GM12878 (cell line): Measurements from ENCODE around the gene NR1I3. TPM values are rescaled to one million over a fixed set of nuclear protein-coding genes. Genes with fewer than 3 reads are reported as not detected.

ENCODE experiments used
- ATAC-seq: fragments of 200-7000 bp; cut with Tn5 transposase; 3 replicates; pipeline ENCODE4 v1.9.1; 2020; ENCODE audit warnings: mild to moderate bottlenecking, moderate library complexity
- BruUV-seq: library from RNA; stranded (reverse); fragments of 400-500 nt; replicated peaks from 2 replicates; lab custom pipeline; 2021; lab: Mats Ljungman, UMichigan
- CTCF ChIA-PET: fragments of 300-600 bp; sonication (Branson Sonifier 250); formaldehyde crosslinking; extraction: SDS; loops from one replicate; lab custom pipeline; 2021; ENCODE audit warnings: inconsistent platforms; lab: Yijun Ruan, JAX
- POLR2A ChIA-PET: fragments of 350-600 bp; formaldehyde crosslinking; extraction: SDS; loops from one replicate; lab custom pipeline; 2021; ENCODE audit warnings: inconsistent platforms; lab: Charles Lee
- RAD21 ChIA-PET: fragments of 300-600 bp; sonication (Branson Sonifier 250); formaldehyde crosslinking; loops from one replicate; lab custom pipeline; 2023; ENCODE audit warnings: antibody characterized with exemption; ENCODE audit not compliant: unreplicated experiment; lab: Charles Lee
- SMC1A ChIA-PET: fragments of 300-600 bp; sonication (Branson Sonifier 250); formaldehyde crosslinking; loops from one replicate; lab custom pipeline; 2023; ENCODE audit not compliant: unreplicated experiment, uncharacterized antibody; lab: Charles Lee
- DNase-seq: peaks from one replicate; pipeline ENCODE4 v3.0.0-alpha.2; 2011; ENCODE audit warnings: low read depth, low spot score
- FAIRE-seq: peaks from 3 replicates; lab custom pipeline; 2011; peaks lifted over from hg19 to GRCh38; lab: Jason Lieb, UNC
- H2AFZ ChIP-seq: 2 replicates; pipeline ENCODE4 v1.6.0; 2011; ENCODE audit warnings: low read depth, low read length, control low read depth; ENCODE audit not compliant: control insufficient read depth
- H3K27ac ChIP-seq: 2 replicates; pipeline ENCODE4 v1.5.1; 2011; ENCODE audit warnings: control low read depth; ENCODE audit not compliant: control insufficient read depth, insufficient read depth
- H3K27me3 ChIP-seq, 2 experiments: replicated peaks in 1 of 2; 2 replicates each; pipeline versions ENCODE4 v1.6.0 to v1.6.1; 2011; ENCODE audit warnings: low read length in 1 of 2; ENCODE audit not compliant: control insufficient read depth in 2 of 2, insufficient read depth in 2 of 2
- H3K36me3 ChIP-seq, 2 experiments: 2 replicates each; pipeline ENCODE4 v1.5.1; 2011; ENCODE audit warnings: low read length in 1 of 2; ENCODE audit not compliant: control insufficient read depth in 2 of 2, insufficient read depth in 2 of 2
- H3K4me1 ChIP-seq: 2 replicates; pipeline ENCODE4 v1.6.1; 2011; ENCODE audit warnings: mild to moderate bottlenecking, low read length, moderate library complexity, mixed read lengths; ENCODE audit not compliant: control insufficient read depth, insufficient read depth
- H3K4me2 ChIP-seq: 2 replicates; pipeline ENCODE4 v1.6.0; 2011; ENCODE audit warnings: control low read depth; ENCODE audit not compliant: control insufficient read depth, insufficient read depth
- H3K4me3 ChIP-seq: fragments of 200-600 bp; sonication (generic); 2 replicates; pipeline ENCODE4 v1.5.1; 2016
- H3K79me2 ChIP-seq: 2 replicates; pipeline ENCODE4 v1.6.0; 2011; ENCODE audit warnings: low read length; ENCODE audit not compliant: control insufficient read depth, insufficient read depth
- H3K9ac ChIP-seq: 2 replicates; pipeline ENCODE4 v1.8.0; 2011; ENCODE audit warnings: low read length, control low read depth, mixed read lengths; ENCODE audit not compliant: control insufficient read depth, insufficient read depth
- H3K9me3 ChIP-seq: replicated peaks from 3 replicates; pipeline ENCODE4 v1.5.1; 2011; ENCODE audit warnings: mild to moderate bottlenecking, low read length; ENCODE audit not compliant: control insufficient read depth, insufficient read depth
- H4K20me1 ChIP-seq: 2 replicates; pipeline ENCODE4 v1.6.0; 2011; ENCODE audit not compliant: control insufficient read depth, insufficient read depth
- ATF7 ChIP-seq: fragments of 450-650 bp; IDR thresholded peaks from 2 replicates; pipeline ENCODE4 v1.6.1; 2016; ENCODE audit warnings: low read depth, mild to moderate bottlenecking
- WGBS: methylation state at CpG from one replicate; pipeline ENCODE4 v1.1.6; 2016; ENCODE audit warnings: low lambda C conversion rate; ENCODE audit not compliant: insufficient replicate concordance, insufficient coverage; ENCODE audit errors: missing lambda C conversion rate; 5-methylcytosine and 5-hydroxymethylcytosine counted together
- in situ Hi-C: fragments of 300-500 bp; cut with MboI; formaldehyde crosslinking; loops from 9 replicates; pipeline ENCODE4 v1.14.3; 2018; ENCODE audit warnings: mixed read lengths
- intact Hi-C: fragments of 100-400 bp; cut with micrococcal nuclease; formaldehyde crosslinking; loops from one replicate; pipeline ENCODE4 v1.14.2; 2022; ENCODE audit not compliant: unreplicated experiment
- polyA plus RNA-seq, 11 experiments: library from polyadenylated mRNA; depleted of rRNA in 4 of 11; unstranded in 6 of 11; stranded (reverse) in 5 of 11; fragments of >200 nt; fragmentation: Nextera tagmentation in 4 of 11; fragmentation: Illumina TruSeq in 1 of 11; extraction: Ambion mirVana in 4 of 11; extraction: Trizol in 1 of 11; gene quantifications; 1 replicate in 1 of 11; 2 replicates in 10 of 11; pipeline versions ENCODE4 v1.2.1 to v1.2.3, GENCODE V29; 2011 to 2016; ENCODE audit warnings: inconsistent platforms in 2 of 11, missing spikeins in 2 of 11, low read depth in 1 of 11
- total RNA-seq, 4 experiments: library from RNA; depleted of rRNA in 3 of 4; stranded (reverse); fragments of >200 nt in 3 of 4; fragmentation: Illumina TruSeq in 1 of 4; extraction: Trizol in 1 of 4; gene quantifications; 2 replicates each; pipeline versions ENCODE4 v1.2.1 to v1.2.3, GENCODE V29; 2013 to 2021
- TF ChIP-seq, protein P1 (sequence below): fragments of 450-650 bp; IDR thresholded peaks from 2 replicates; pipeline ENCODE4 v1.6.1; 2017; ENCODE audit warnings: mild to moderate bottlenecking, moderate library complexity

The NR1I3 gene
- total and polyA plus RNA-seq, 10 of the 15 experiments (the other 5 are each of a cell fraction or from before 2014, with no cell fraction given): 0.13 to 0.52 (median 0.24) TPM; not detected in 7

DNA sequence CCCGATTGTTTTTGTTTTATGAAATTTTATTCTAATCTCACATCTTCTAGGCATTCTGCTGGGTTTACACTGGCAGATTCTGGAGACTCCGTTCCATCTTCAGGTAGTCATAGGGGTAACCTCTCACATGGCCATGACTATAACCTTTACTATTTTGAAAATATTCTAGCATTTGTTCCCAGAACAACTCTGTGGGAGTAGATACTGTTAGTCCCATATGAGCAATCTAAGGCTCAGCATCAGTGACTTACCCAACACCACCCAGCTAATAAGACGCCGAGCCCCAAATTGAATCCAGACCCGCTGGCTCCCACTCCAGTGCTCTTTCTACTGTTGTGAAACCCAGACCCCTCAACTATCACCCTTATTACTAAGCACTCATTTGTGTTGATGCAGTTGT is 49.0 kb downstream of the NR1I3 start:
- SMC1A ChIA-PET: interaction anchor here (1.1 to 1.8 kb wide), 2 partner anchors 13 to 23 kb away, joined by 3 to 4 read pairs; partner anchors contain the start of genes NDUFS2 and PPOX
- H3K27me3 ChIP-seq: no peaks in the 10 kb centered on the region
- DNase-seq: no peak
- no peak for ATAC-seq
- no peak for TF ChIP-seq ATF7
- TF ChIP-seq, protein P1, sequence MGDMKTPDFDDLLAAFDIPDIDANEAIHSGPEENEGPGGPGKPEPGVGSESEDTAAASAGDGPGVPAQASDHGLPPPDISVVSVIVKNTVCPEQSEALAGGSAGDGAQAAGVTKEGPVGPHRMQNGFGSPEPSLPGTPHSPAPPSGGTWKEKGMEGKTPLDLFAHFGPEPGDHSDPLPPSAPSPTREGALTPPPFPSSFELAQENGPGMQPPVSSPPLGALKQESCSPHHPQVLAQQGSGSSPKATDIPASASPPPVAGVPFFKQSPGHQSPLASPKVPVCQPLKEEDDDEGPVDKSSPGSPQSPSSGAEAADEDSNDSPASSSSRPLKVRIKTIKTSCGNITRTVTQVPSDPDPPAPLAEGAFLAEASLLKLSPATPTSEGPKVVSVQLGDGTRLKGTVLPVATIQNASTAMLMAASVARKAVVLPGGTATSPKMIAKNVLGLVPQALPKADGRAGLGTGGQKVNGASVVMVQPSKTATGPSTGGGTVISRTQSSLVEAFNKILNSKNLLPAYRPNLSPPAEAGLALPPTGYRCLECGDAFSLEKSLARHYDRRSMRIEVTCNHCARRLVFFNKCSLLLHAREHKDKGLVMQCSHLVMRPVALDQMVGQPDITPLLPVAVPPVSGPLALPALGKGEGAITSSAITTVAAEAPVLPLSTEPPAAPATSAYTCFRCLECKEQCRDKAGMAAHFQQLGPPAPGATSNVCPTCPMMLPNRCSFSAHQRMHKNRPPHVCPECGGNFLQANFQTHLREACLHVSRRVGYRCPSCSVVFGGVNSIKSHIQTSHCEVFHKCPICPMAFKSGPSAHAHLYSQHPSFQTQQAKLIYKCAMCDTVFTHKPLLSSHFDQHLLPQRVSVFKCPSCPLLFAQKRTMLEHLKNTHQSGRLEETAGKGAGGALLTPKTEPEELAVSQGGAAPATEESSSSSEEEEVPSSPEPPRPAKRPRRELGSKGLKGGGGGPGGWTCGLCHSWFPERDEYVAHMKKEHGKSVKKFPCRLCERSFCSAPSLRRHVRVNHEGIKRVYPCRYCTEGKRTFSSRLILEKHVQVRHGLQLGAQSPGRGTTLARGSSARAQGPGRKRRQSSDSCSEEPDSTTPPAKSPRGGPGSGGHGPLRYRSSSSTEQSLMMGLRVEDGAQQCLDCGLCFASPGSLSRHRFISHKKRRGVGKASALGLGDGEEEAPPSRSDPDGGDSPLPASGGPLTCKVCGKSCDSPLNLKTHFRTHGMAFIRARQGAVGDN: no peak
- TF ChIP-seq, all 136 proteins: peak for 0
- Histone ChIP-seq H2AFZ (no peak overlapping the region), H3K27ac (no peak overlapping the region), H3K4me2 (no peak overlapping the region), H4K20me1 (no peaks in the 10 kb centered on the region), H3K4me1 (peaks cover 30% of the 10 kb centered on the region), H3K4me3 (no peak overlapping the region), H3K9ac (no peak overlapping the region), H3K79me2 (peaks cover 4% of the 10 kb centered on the region), H3K36me3 (no peaks in the 10 kb centered on the region), H3K9me3 (no peaks in the 10 kb centered on the region)
- intact Hi-C loops: no loop called here
- ChIA-PET POLR2A (interaction anchor here (0.6 kb wide), 1 partner anchor 191 kb away, joined by 4 read pairs; no protein-coding TSS in a partner anchor), RAD21 (interaction anchor here (7.2 kb wide), 1 partner anchor 36 kb away, joined by 55 read pairs; the partner anchor contains the start of genes APOA2 and TOMM40L), CTCF (interaction anchor here (1.3 to 7.0 kb wide), 2 partner anchors 23 to 194 kb away, joined by 4 to 113 read pairs; partner anchors contain the start of gene PPOX)
- BruUV-seq: no TSS peak
- no peak for FAIRE-seq
- WGBS: 97% methylated on average over 5 of the region's 5 CpGs
- in situ Hi-C loops: no loop called here
